ENCODE results near the gene ARL10.
"Not testable (repeated sequence)": the region's sequence is repeated elsewhere in the genome, so short reads cannot be mapped to it uniquely, and the experiment has no call there.

Gene ARL10

DNA sequence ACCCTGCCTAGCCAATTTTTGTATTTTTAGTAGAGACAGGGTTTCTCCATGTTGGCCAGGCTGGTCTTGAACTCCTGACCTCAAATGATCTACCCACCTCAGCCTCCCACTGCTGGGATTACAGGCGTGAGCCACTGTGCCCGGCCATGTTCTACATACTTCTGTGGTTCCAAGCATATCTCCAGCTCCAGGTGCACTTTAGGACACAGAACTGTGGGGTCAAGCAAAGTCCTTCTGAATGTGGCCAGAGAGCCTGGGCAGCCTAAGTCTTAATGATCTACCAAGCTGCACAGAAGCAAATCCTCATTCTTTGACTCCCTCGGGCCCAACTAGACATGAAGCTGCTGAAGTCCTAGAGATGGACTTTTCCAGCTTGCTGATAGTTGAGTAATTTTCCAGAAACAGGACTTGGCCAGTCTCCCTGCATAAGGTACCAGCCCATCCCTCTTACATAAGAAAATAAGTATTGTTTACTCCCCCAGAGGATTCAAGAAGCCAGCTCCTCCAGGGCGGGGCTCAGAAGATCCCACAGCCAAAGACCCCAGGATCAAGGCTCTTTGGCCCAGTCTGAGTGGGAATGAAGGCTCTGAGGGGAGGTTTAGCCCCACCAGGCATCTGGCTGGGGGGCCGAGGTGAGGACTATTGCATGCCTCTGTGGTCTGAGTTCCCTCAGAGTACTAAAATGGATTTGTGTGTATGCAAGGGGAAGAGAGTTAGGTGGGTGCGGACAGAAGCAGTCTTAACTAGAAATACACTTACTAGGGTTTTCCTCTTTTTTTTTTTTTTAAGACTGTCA lies 42.4 kb downstream of the ARL10 start:
- POLR2A ChIA-PET: interaction anchor here (0.5 kb wide), 1 partner anchor 82 kb away, joined by 7 read pairs; no protein-coding TSS in a partner anchor
- DNase-seq (ENCODE audit: extremely low spot score): no peak
- TF ChIP-seq, protein P1, sequence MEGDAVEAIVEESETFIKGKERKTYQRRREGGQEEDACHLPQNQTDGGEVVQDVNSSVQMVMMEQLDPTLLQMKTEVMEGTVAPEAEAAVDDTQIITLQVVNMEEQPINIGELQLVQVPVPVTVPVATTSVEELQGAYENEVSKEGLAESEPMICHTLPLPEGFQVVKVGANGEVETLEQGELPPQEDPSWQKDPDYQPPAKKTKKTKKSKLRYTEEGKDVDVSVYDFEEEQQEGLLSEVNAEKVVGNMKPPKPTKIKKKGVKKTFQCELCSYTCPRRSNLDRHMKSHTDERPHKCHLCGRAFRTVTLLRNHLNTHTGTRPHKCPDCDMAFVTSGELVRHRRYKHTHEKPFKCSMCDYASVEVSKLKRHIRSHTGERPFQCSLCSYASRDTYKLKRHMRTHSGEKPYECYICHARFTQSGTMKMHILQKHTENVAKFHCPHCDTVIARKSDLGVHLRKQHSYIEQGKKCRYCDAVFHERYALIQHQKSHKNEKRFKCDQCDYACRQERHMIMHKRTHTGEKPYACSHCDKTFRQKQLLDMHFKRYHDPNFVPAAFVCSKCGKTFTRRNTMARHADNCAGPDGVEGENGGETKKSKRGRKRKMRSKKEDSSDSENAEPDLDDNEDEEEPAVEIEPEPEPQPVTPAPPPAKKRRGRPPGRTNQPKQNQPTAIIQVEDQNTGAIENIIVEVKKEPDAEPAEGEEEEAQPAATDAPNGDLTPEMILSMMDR (IDR thresholded peaks at IDR 0.05; ENCODE audit: control extremely low read depth, extremely low read depth, low read depth, missing control alignments): no peak
- CTCF ChIA-PET: interaction anchor here (1.2 to 3.7 kb wide), 4 partner anchors 8 to 135 kb away, joined by 3 to 22 read pairs (median 10); partner anchors contain the start of genes CLTB and FAF2

DNA sequence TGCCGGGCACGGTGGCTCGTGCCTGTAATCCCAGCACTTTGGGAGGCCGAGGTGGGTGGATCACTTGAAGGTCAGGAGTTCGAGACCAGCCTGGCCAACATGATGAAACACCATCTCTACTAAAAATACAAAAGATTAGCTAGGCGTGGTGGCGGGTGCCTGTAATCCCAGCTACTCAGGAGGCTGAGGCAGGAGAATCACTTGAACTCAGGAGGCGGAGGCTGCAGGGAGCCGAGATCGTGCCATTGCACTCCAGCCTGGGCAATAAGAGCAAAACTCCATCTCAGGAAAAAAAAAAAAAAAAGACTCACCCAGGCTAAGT lies 42.9 kb downstream of the ARL10 start:
- DNase-seq (ENCODE audit: extremely low spot score); POLR2A ChIA-PET: not testable (repeated sequence)
- CTCF ChIA-PET: interaction anchor here (3.4 to 3.7 kb wide), 2 partner anchors 8 to 40 kb away, joined by 15 to 22 read pairs; partner anchors contain the start of genes CLTB and FAF2

DNA sequence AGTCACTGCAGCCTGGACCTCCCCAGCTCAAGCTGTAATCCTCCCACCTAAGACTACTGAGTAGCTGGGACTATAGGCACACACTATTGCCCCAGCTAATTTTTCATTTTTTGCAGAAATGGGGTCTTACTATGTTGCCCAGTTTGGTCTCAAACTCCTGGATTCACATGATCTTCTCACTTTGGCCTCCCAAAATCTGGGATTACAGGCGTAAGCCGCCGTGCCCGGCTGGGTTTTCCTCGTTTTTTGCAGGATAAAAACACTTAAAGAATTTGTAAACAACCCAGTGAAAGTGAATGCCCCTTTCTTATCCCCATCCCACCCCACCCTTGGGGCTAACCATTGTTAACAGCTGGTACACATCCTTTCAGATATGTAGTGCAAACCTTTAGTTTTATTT lies 43.3 kb downstream of the ARL10 start:
- ChIA-PET POLR2A (no interaction called here), CTCF (interaction anchor here (3.4 kb wide), 1 partner anchor 39 kb away, joined by 15 read pairs; the partner anchor contains the start of gene FAF2)
- no peak for DNase-seq (ENCODE audit: extremely low spot score)
- TF ChIP-seq, protein P1 (IDR thresholded peaks at IDR 0.05; ENCODE audit: control extremely low read depth, extremely low read depth, low read depth, missing control alignments): no peak

DNA sequence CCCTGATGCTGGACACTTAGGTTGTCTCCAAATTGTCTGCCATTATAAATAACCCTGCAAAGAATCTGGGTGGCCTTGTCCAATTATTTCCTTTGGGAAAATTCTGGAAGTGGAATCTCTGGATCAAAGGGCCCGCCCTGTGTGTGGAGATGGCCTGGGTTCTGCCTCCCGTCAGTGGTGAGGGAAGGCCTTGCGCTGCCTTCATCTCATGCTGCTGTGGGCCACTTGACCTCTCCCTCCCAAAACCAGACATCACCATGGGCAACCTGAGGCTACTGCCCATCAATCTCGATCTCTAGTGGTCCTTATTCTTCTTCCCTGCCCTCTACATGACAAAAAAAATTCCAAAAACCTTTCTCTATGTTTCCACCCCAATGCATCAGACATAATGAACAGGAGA lies 44.5 kb downstream of the ARL10 start:
- DNase-seq (ENCODE audit: extremely low spot score): no peak
- TF ChIP-seq, protein P1 (IDR thresholded peaks at IDR 0.05; ENCODE audit: control extremely low read depth, extremely low read depth, low read depth, missing control alignments): no peak
- CTCF ChIA-PET: no interaction called here
- POLR2A ChIA-PET: no interaction called here

DNA sequence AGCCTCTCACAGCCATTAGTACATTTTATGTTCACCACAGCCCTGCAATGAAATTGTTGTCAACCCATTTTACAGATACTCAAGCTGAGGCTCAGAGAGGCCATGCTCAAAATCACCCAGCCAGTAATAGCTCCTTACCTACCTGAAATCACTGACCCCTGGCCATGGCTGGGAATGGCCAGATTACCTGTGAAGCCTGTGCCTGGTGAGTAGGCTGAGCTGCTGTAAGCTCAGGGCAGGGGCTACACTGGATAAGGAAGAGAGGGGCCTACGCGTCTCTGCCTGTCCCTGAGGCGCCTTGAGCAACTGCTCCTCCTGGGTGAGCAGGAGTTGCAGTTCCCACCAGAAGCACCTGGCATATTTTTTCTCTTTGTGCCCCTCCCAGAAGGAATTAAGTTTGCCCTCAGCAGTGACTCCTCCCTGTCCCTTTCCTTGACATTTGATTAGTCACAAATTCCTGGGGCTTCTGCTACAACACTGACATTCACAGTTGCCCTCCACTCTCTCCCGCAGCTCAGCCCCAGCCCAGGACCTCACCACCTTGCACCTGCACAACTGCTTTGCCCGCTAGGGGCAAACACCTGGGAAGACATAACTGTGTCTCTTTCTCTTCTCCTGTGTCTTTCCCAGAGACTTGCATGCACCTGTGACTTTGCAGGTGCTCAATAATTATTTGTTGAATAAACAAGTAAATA lies 45.3 kb downstream of the ARL10 start:
- POLR2A ChIA-PET: no interaction called here
- no peak for DNase-seq (ENCODE audit: extremely low spot score)
- CTCF ChIA-PET: no interaction called here
- TF ChIP-seq, protein P1 (IDR thresholded peaks at IDR 0.05; ENCODE audit: control extremely low read depth, extremely low read depth, low read depth, missing control alignments): no peak

DNA sequence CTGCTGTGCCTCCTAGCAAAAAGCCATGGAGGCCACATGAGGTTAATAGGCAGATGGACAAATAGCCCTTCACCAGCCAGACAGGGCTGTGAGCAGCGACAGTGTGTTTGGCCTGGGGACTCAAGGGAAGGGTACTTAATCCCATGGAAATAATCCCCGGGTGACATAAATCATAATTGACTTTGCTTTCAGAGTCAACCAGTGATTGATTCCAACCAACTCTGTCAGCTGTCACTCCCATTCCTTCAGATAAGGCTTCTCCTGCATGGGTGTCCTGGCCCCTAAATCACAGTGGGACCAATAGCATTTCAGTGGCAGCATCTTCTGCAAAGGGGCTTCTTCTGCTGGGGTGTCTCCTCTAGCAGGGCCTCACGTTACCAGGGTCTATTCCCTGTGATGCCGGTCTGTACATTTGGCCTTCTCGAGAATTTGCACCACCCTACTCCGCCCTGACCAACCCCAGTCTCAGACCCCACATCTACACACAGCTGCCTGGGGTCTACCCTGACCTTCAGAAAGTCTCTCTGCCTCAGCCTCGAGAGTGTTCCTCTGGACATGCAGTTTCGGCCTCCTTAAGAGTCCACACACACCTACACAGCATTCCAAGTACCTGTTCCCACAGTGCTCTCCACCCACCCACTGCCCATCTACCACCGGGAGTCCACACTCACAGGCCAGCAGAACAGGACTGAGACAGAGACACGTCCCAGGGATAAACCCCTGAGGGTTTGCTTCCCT lies 47.4 kb downstream of the ARL10 start:
- no peak for DNase-seq (ENCODE audit: extremely low spot score)
- POLR2A ChIA-PET: no interaction called here
- CTCF ChIA-PET: interaction anchor here (1.4 kb wide), 1 partner anchor 59 kb away, joined by 3 read pairs; no protein-coding TSS in a partner anchor
- TF ChIP-seq, protein P1 (IDR thresholded peaks at IDR 0.05; ENCODE audit: control extremely low read depth, extremely low read depth, low read depth, missing control alignments): no peak
